HPDE6-E6E7 (cell line): ENCODE results near the gene DDX56.

Experiments
- DNase-seq: peaks from one replicate; pipeline ENCODE4 v3.0.0; 2011; ENCODE audit warnings: missing footprints; ENCODE audit errors: extremely low spot score

Gene DDX56, protein sequence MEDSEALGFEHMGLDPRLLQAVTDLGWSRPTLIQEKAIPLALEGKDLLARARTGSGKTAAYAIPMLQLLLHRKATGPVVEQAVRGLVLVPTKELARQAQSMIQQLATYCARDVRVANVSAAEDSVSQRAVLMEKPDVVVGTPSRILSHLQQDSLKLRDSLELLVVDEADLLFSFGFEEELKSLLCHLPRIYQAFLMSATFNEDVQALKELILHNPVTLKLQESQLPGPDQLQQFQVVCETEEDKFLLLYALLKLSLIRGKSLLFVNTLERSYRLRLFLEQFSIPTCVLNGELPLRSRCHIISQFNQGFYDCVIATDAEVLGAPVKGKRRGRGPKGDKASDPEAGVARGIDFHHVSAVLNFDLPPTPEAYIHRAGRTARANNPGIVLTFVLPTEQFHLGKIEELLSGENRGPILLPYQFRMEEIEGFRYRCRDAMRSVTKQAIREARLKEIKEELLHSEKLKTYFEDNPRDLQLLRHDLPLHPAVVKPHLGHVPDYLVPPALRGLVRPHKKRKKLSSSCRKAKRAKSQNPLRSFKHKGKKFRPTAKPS

DNA sequence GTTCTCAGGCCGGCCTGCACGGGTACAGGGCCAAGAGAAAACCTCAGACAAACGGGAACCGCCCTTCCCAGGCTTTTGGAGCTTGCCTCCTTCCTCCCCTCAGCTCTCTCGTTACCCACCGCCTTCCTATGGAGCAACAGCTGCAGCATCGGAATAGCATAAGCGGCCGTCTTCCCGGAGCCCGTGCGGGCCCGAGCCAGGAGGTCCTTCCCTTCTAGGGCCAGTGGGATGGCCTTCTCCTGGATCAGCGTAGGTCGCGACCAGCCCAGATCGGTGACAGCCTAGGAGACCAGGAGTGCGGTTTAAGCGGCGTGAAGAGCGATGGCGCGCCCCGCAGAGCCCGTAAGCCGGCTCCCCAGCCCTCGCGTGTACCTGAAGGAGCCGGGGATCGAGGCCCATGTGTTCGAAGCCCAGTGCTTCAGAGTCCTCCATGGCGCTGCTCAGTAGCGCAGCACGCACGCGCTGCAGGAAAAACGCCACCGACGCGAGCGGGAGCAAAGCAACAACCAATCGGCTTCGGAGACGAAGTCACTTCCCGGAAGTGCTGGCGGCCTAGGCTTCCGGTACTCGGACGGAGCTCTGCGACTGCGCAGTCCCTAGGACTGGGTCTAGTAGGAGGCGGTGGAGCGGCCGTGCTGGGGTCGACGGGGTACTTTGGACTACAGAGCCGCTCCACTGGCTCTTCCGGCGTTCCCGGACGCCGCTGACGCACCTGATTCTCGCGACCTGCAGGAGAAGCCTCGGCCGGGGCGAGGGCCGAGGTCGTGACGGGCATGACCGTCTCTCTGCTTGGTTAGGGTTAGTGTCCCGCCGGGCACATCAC lies at the start of gene DDX56:
TSS of gene DDX56 (minus strand) at position 445 of the 823 bp plus-strand sequence. CDS start at position 432, 13 bp downstream.
- peak; percentile 85 for DNase-seq

DNA sequence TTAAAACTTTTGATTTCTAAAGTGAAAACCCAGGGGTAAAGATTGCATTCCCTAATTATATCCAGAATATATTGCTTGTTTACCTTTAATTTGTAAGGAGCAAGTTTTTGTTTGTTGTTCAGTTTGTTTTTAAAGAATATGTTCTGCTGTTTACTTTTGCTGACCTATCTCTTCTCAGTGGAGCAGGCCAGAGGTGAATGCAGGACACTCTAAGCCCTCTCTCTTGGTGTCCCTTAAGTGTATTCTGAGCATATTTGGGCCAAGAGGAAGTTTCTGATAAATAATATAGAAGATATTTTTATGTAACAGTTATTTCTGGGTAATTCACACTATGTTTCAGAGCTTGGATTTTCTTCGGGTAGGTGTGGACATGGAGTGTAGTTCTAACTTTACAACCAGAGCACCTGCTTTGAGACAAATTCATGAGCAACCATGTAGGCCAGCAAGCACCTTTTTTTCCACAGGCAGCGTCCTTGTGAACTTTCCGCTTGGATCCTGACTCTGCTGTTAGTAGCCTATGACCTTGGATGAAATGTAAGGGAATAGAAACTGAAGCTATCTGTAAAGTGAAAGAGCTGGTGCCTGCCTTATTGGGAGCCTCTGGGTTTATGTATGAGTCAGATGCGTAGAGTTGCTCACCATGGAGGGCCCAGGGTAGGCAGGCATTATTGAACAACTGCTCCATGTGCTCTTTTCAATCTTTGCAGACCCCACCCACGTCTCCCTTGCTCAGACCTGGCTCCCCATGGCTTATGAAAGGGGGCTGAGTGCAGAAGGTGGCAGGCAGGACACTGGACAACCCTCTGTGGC lies 48.8 kb upstream of the DDX56 start:
- DNase-seq = no peak

DNA sequence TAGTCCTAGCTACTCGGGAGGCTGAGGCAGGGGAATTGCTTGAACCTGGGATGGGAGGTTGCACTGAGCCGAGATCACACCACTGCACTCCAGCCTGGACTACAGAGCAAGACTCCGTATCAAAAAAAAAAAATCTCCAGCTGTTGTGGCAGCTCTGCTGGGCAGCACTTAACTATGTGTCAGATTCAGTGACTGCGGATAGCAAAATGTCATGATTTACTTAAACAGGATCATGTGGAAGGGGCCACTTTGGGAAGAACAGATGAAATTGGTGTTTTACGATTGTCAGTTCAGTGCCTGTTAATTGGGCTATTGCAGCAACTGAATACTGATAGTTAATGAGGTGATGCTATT lies 48.0 kb upstream of the DDX56 start:
- no peak for DNase-seq

DNA sequence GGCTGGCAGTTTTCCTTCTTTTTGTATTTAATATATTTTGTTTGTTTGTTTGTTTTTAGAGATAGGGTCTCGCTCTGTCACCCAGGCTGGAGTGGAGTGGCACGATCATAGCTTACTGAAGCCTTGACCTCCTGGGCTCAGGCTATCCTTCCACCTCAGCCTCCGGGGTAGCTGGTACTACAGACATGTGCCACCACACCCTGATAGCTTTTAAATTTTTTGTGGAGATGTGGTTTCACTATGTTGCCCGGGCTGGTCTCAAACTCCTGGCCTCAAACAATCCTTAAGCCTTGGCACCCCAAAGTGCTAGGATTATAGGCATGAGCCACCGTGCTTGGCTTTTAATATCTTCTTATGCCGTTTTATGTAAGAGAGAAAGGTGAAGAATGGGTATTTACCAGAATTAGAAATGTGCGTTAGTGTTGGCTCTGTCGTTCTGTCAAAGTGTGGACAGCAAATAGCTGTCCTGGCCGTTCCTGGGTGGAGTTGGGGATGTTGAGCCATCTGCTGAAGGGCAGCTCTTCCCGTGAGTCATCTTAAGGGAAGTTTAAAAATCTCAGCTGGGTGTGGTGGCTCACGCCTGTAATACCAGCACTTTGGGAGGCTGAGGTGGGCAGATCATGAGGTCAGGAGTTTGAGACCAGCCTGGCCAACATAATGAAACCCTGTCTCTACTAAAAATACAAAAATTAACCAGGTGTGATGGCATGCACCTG lies 47.5 kb upstream of the DDX56 start:
- DNase-seq = no peak

DNA sequence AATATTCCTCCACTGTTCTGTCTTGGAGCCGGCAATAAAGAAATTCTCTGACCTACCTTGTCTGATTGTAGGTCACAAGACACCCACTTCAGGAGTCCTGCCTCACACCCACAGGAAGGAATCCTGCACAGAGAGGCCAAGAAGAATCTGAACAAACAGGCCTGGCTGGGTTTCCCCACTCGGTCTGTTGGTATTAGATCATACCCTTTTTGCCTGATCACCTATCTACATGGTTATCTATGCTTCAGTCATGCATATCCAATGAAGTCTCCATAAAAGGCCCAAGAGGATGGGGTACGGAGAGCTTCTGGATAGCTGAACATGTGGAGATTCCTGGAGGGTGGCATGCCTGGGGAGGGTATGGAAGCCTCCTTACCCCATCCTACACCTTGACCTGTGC lies 45.0 kb upstream of the DDX56 start:
- DNase-seq = peak; percentile 59

DNA sequence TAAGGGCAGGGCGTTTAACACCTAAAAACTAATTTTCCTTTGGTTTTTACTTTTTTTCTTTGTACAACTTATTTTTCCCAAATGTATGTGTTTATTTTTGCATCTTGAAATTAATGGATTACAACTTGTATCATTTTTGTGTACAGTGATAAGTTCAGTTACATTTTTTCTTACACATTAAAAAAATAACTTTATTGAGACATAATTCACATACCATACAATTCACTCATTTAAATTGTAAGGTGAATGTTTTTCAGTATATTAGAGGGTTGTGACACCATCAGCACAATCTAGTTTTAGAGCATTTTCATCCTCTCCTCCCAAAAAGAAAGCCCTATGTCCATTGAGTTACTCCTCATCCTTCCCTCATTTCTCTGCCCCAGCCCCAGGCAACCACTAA lies 44.3 kb upstream of the DDX56 start:
- DNase-seq = no peak

DNA sequence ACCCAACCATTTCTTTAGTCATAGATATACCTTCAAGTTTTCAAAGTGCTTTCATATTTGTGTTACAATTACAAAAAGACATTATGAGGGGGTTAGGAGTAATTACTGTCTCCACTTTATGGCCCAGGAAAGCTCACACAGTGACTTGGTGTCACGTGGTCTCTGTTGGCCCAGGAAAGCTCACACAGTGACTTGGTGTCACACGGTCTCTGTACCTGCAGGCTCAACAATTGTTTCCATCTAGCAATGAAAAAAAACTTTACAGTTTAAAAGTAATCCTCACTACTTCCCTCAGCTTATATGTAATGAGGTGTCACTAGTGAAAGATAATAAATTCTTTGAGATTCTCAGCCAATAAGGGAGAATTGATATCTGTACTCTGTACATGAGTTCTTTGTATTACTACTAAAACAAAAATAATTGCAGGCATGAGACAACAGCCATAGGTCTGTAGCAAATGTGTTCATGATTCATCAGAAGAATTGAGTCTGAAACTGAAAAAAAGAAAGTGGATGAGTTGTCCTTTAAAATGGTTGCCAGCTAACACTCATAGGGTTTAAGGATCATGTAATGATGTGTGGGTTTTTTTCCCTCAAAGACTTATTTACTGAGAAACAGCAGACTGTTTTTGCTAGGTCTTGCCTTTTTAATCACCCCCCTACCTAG lies 43.6 kb upstream of the DDX56 start:
- no peak for DNase-seq

DNA sequence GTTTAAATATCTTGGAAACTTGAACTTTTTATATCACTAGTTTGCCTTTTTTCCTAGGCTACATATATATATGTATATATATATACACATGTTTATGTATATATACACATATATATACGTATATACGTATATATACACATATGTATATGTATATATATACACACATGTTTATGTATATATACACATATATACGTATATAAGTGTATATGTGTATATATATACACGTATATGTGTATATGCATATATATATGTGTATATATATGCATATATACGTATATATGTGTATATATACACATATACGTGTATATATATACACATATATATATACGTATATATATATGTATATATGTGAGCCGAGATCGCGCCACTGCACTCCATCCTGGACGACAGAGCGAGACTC lies 42.8 kb upstream of the DDX56 start:
- no peak for DNase-seq

DNA sequence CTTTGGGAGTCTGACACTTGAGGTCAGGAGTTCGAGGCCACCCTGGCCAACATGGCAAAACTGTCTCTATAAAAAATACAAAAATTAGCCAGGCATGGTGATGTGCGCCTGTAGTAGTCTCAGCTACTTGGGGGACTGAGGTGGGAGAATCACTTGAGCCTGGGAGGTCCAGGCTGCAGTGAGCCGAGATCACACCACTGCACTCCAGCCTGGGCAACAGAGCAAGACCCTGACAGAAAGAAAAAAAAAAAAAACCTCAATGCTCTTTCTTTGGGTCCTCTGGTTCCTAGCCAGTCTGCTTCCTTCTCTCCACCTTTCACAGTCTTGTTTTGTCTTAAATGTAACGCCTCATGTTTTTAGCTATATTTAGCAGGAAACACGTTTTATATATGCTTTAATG lies 42.1 kb upstream of the DDX56 start:
- DNase-seq = no peak

DNA sequence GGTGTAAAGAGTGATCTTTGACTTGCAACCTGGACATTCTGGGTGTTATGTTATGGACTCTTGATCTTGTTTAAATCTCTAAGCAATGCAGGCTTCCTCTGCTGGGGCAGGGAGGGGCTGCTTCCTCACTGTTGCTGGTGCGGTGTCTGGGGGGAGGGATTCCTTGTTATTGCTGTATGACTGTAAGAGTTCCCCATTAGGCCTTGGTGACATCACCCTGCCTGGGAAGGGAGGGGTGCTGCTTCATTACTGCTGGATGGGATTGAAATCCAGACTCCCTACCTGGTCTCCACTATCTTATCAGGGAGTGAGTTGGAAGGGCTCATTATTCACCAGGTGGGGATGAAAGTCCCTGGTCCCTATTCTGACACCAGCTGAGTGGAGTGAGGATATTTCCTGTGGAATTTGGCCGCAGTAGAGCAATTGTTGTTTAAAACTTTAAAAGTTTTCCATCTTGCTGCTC lies 41.5 kb upstream of the DDX56 start:
- no peak for DNase-seq

DNA sequence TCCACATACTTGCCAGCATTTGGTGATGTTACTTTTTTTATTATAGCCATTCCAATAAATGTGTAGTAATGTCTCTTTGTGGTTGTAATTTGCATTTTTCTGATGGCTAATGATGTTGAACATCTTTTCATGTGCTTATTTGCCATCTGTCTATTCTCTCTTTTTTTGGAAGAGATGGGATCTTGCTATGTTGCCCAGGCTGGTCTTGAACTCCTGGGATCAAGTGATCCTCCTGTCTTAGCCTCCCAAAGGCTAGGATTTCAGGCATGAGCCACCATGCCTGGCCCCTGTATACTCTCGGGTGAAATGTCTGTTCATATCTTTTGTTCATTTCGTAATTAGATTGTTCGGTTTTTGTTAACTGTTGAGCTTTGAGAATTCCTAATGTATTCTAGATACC lies 36.1 kb upstream of the DDX56 start:
- no peak for DNase-seq

DNA sequence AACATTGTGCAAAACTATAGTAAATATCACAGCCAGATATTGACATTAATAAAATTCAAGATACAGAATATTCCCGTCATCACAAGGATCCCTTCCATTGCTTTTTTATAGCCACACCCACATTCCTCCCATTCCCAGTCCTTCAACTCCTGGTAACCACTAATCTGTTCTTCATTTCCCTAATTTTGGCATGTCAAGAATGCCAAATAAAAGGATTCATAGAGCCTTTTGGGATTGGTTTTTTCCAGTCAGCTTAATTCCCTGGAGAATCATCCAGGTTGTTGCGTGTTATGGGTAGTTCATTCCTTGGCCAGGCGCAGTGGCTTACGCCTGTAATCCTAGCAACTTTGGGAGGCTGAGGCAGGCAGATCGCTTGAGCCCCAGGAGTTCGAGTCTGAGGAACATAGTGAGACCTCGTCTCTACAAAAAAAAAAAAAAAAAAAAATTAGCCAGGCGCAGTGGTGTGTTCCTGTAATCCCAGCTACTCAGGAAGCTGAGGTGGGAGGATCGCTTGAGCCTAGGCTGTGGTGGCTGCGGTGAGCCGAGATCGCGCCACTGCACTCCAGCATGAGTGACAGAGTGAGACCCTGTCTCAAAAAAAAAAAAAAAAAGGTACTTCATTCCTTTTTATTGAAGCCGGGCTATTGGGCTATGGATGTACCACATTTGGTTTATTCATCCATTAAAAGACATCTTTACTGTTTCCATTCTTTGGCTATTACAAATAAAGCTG lies 35.4 kb upstream of the DDX56 start:
- DNase-seq = no peak

DNA sequence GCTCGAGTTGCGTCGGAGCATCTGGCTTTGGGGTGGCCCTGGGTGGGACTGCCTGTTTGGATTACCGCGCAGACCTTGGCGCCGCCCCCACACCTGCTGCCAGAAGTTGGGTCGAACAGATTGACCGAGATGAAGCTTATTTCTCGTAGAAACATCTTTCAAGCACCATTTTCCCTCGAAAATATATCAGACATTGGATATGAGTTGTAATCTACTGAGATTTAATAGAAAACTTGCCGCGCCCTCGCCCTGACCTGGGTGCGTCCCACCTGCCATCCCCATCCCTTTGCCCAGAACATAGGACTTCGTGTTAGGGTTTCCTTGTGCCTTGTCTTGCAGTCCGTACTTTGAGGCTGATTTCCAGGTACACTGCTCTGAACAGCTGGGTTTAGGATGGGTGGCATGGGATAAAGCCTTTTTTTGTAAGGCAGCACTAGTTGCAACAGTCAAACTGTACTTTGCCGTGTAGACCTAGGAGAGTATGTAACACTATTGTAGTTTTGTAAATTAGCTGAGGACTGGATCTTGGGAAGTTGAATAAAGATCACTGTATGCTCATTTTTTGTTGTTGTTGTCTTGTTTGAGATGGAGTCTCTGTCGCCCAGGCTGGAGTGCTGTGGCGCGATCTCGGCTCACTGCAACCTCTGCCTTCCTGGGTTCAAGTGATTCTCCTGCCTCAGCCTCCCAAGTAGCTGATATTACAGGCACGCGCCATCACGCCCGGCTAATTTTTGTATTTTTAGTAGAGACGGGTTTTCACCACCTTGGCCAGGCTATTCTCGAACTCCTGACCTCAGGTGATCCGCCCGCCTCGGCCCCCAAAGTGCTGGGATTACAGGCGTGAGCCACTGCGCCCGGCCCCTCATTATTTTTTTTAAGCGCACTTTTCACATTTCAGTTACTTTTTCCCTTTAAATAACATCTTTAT lies 33.7 kb upstream of the DDX56 start:
- no peak for DNase-seq

DNA sequence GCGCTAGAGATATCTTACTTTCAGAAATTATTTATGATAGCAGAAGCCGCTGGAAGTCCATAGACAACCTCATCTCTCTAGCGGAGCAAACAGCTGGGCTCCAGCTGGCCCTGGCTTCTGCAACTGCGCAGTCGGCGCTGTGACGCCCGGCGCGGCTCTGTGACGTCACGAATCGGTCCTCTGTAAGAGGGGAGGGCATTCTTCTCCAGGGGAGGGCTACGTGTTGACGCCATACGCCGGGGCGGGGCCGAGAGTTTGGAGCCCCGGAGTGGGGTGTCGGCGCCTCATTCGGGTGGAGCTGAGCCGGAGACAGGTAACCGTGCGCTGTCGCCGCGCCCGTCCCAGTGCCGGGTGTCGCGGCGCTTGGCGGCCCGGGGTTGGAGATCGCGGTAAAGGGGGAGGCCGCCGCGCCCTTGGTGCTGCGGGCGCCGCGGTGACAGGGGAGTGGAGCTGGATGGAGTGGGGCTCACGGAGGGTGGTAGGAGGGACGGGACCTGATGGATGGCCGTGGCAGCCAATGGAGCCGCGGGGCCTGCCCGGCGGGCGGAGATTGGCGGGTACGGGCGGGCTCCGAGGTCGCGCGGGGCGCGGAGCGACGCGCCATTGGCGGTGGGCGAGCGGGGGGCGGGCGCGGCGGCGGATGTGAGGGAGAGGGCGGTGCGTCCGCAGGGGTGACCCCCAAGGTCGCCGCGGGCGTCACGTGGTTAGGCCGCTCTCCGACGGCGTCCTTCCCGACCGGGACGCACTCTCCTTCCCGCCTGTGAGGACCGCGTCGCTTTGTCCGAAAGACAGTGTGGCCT lies 32.8 kb upstream of the DDX56 start, which contains the start of gene OGDH:
TSS of gene OGDH (plus strand) at position 287 of the 800 bp plus-strand sequence. CDS start 17,717 bp downstream, outside the sequence.
- peak; percentile 98 for DNase-seq

DNA sequence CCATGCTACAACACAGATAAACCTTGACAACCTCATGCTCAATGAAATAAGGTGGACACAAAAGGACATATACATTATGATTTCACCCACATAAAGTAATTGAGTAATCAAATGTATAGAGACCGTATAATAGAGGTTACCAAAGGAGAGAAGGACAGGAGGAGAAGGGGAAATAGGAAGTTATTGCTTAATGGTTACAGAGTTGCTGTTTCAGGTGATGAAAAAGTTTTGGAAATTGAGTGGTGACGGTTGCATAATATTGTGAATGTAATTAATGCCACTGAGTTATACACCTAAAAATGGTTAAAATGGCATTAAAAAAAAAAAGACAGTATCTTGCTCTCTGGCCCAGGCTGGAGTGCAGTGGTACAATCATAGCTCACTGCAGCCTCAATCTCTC lies 31.2 kb upstream of the DDX56 start:
- no peak for DNase-seq

DNA sequence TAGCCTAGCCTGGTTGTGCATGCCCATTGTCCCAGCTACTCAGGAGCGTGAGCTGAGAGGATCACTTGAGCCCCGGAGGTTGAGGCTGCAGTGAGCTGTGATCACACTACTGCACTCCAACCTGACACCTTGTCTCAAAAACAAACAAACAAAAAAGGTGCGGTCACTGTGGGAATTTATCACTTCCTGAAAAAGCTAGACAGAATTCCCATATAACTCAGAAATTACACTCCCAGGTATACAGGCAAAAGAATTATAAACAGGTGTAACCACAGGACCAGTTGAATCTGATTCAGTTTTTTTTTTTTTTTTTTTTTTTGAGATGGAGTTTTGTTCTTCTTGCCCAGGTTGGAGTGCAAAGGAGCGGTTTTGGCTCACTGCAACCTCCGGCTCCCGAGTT lies 29.5 kb upstream of the DDX56 start:
- no peak for DNase-seq

DNA sequence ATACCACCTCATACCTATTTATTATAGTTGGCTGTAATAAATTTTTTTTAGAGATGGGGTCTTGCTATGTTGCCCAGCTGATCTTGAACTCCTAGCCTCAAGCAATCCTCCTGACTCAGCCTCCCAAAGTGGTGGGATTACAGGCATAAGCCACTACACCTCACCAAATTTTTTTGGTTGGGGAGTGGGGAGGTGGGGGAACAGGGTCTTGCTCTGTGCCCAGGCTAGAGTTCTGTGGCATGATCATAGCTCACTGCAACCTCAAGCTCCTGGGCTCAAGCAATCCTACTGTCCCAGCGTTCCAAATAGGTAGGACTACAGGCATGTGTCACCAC lies 28.8 kb upstream of the DDX56 start:
- no peak for DNase-seq

DNA sequence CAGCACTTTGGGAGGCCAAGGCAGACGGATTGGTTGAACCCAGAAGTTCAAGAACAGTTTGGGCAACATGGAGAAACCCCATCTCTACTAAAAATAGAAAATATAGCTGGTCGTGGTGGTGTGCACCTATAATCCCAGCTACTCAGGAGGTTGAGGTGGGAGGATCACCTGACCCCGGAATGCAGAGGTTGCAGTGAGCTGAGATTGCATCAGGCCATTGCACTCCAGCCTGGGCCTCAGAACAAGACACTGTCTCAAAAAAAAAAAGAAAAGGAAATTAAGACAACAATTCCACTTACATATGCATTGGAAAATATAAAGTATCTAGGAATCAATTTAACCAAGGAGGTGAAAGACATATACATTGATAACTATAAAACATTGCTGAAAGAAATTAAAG lies 25.5 kb upstream of the DDX56 start:
- DNase-seq = no peak
